HepG2 (cell line): ENCODE measurements around the gene RRAS2. TPM values are rescaled to one million over a fixed set of nuclear protein-coding genes. Genes with fewer than 3 reads are reported as not detected.

Experiments used
- ATAC-seq: fragments of 200-7000 bp; cut with Tn5 transposase; 3 replicates; pipeline ENCODE4 v1.9.1; 2020; ENCODE audit warnings: mild to moderate bottlenecking, moderate library complexity
- BruUV-seq: library from RNA; stranded (reverse); fragments of 400-500 nt; replicated peaks from 2 replicates; lab custom pipeline; 2021; lab: Mats Ljungman, UMichigan
- CTCF ChIA-PET: fragments of 300-600 bp; formaldehyde crosslinking; extraction: SDS; loops from one replicate; lab custom pipeline; 2021; ENCODE audit warnings: low total read pairs, inconsistent platforms, low intra/inter-chr PET ratio; lab: Yijun Ruan, JAX
- POLR2A ChIA-PET: fragments of 350-600 bp; sonication (Branson Sonifier 250); formaldehyde crosslinking; loops from one replicate; lab custom pipeline; 2020; ENCODE audit warnings: antibody characterized with exemption, inconsistent platforms; lab: Yijun Ruan, JAX
- DNase-seq: peaks from one replicate; pipeline ENCODE4 v3.0.0-alpha.2; 2015; ENCODE audit warnings: low spot score
- FAIRE-seq: peaks from 3 replicates; lab custom pipeline; 2011; peaks lifted over from hg19 to GRCh38; lab: Jason Lieb, UNC
- H2AFZ ChIP-seq: one replicate; pipeline ENCODE4 v1.6.1; 2011; ENCODE audit warnings: low read length, inconsistent platforms
- H3K27ac ChIP-seq: fragments of 300-600 bp; 3 replicates; pipeline ENCODE4 v1.8.0; 2011; ENCODE audit warnings: mixed run types, mild to moderate bottlenecking, mixed read lengths, low read length, inconsistent platforms; ENCODE audit not compliant: insufficient read depth; ENCODE audit errors: extremely low read length
- H3K27me3 ChIP-seq, 2 experiments: fragments of 200-600 bp in 1 of 2; 2 replicates in 1 of 2; 3 replicates in 1 of 2; pipeline versions ENCODE4 v1.6.0 to v1.8.0; 2011; ENCODE audit warnings: low read length in 2 of 2, mild to moderate bottlenecking in 2 of 2, moderate library complexity in 2 of 2, inconsistent platforms in 1 of 2; ENCODE audit not compliant: insufficient read depth in 2 of 2, control insufficient read depth in 1 of 2
- H3K36me3 ChIP-seq, 2 experiments: fragments of 200-600 bp in 1 of 2; replicated peaks in 1 of 2; 2 replicates in 1 of 2; 3 replicates in 1 of 2; pipeline versions ENCODE4 v1.5.1 to v1.8.0; 2011; ENCODE audit warnings: low read length in 2 of 2, inconsistent platforms in 1 of 2; ENCODE audit not compliant: insufficient read depth in 2 of 2, control insufficient read depth in 1 of 2
- H3K4me1 ChIP-seq: 2 replicates; pipeline ENCODE4 v1.5.1; 2012; ENCODE audit warnings: low read length, inconsistent platforms; ENCODE audit not compliant: insufficient read depth
- H3K4me2 ChIP-seq: 2 replicates; pipeline ENCODE4 v1.6.0; 2011; ENCODE audit warnings: low read depth, low read length, inconsistent platforms
- H3K4me3 ChIP-seq, 3 experiments: fragments of 200-600 bp in 1 of 3; sonication (generic), shearing (Covaris generic) in 1 of 3; replicated peaks in 1 of 3; 2 replicates each; pipeline ENCODE4 v1.5.1; 2011 to 2016; ENCODE audit warnings: low read length in 3 of 3, inconsistent platforms in 2 of 3, low read depth in 2 of 3, mild to moderate bottlenecking in 2 of 3, control low read depth in 1 of 3, mixed read lengths in 1 of 3; ENCODE audit not compliant: insufficient read depth in 1 of 3
- H3K79me2 ChIP-seq: one replicate; pipeline ENCODE4 v1.6.1; 2011; ENCODE audit warnings: low read length, inconsistent platforms; ENCODE audit not compliant: insufficient read depth
- H3K9ac ChIP-seq: 2 replicates; pipeline ENCODE4 v1.6.0; 2011; ENCODE audit warnings: mild to moderate bottlenecking, low read depth, low read length, inconsistent platforms; ENCODE audit not compliant: insufficient read depth
- H3K9me3 ChIP-seq: 2 replicates; pipeline ENCODE4 v1.5.1; 2012; ENCODE audit warnings: mild to moderate bottlenecking, low read length
- H4K20me1 ChIP-seq: 2 replicates; pipeline ENCODE4 v1.6.0; 2011; ENCODE audit warnings: inconsistent platforms, mild to moderate bottlenecking, low read length, moderate library complexity; ENCODE audit not compliant: insufficient read depth
- AHR ChIP-seq: IDR thresholded peaks from 2 replicates; pipeline ENCODE4 v1.6.1; 2018; ENCODE audit warnings: missing genetic modification reagents, missing compliant biosample characterization
- MEF2D ChIP-seq: sonication (generic); formaldehyde crosslinking; IDR thresholded peaks from 2 replicates; pipeline ENCODE4 v1.5.1; 2020; ENCODE audit warnings: mild to moderate bottlenecking, missing genetic modification reagents
- NR2F1 ChIP-seq, 2 experiments: fragments of 450-650 bp in 1 of 2; formaldehyde crosslinking in 1 of 2; IDR thresholded peaks; 2 replicates each; pipeline versions ENCODE4 v1.5.0 to v1.6.1; 2016 to 2020; ENCODE audit warnings: mild to moderate bottlenecking in 1 of 2, missing compliant biosample characterization in 1 of 2, missing genetic modification reagents in 1 of 2, moderate library complexity in 1 of 2
- SP5 ChIP-seq: IDR thresholded peaks from 2 replicates; pipeline ENCODE4 v1.6.1; 2016; ENCODE audit warnings: low read depth, borderline replicate concordance
- TBP ChIP-seq: sonication (generic); formaldehyde crosslinking; IDR thresholded peaks from 2 replicates; pipeline ENCODE4 v1.5.0; 2020; ENCODE audit warnings: missing genetic modification reagents
- ZNF660 ChIP-seq: sonication (generic); formaldehyde crosslinking; IDR thresholded peaks from 2 replicates; pipeline ENCODE4 v1.5.1; 2020; ENCODE audit warnings: mild to moderate bottlenecking, low read depth, missing genetic modification reagents, borderline replicate concordance
- whole genome bisulfite sequencing: methylation state at CpG from one replicate; pipeline ENCODE4 v1.1.6; 2017; ENCODE audit warnings: low lambda C conversion rate; 5-methylcytosine and 5-hydroxymethylcytosine counted together
- in situ Hi-C: cut with HindIII; loops from 2 replicates; pipeline ENCODE4 v1.10.0; 2017; ENCODE audit warnings: low pct_unique_long_range_greater_than_20kb; ENCODE audit not compliant: extremely low pct_ligation_motif_present
- intact Hi-C: fragments of 100-400 bp; cut with micrococcal nuclease; formaldehyde crosslinking; loops from one replicate; pipeline ENCODE4 v1.10.0; 2022; ENCODE audit not compliant: unreplicated experiment
- polyA plus RNA-seq, 8 experiments: library from polyadenylated mRNA; depleted of rRNA in 3 of 8; stranded (reverse) in 7 of 8; unstranded in 1 of 8; fragments of >200 nt; fragmentation: Illumina TruSeq in 4 of 8; extraction: Trizol in 4 of 8; gene quantifications; 2 replicates each; pipeline versions ENCODE4 v1.2.1 to v1.2.3, GENCODE V29; 2011 to 2016; ENCODE audit warnings: low read depth in 4 of 8, missing spikeins in 1 of 8, mixed read lengths in 1 of 8; ENCODE audit not compliant: insufficient read depth in 1 of 8
- total RNA-seq, 5 experiments: library from RNA; depleted of rRNA; stranded (reverse); fragments of >200 nt; fragmentation: Illumina TruSeq; extraction: Trizol; gene quantifications; 2 replicates each; pipeline ENCODE4 v1.2.3, GENCODE V29; 2016; ENCODE audit warnings: low read depth in 1 of 5
- TF ChIP-seq, protein P1 (sequence below): sonication (generic); formaldehyde crosslinking; IDR thresholded peaks from 2 replicates; pipeline ENCODE4 v1.4.0; 2020; ENCODE audit warnings: missing genetic modification reagents
- TF ChIP-seq, protein P2 (sequence below), 2 experiments: sonication (generic) in 1 of 2; formaldehyde crosslinking in 1 of 2; IDR thresholded peaks; 2 replicates each; pipeline versions ENCODE4 v1.6.1 to v1.9.0; 2014 to 2022; ENCODE audit warnings: antibody characterized with exemption in 1 of 2, borderline replicate concordance in 1 of 2, inconsistent platforms in 1 of 2, low read depth in 1 of 2, missing genetic modification reagents in 1 of 2

Gene RRAS2
- total and polyA plus RNA-seq, 2 of the 13 experiments (the other 11 are each of a cell fraction or from before 2014, with no cell fraction given): 19.0 to 44.1 TPM

DNA sequence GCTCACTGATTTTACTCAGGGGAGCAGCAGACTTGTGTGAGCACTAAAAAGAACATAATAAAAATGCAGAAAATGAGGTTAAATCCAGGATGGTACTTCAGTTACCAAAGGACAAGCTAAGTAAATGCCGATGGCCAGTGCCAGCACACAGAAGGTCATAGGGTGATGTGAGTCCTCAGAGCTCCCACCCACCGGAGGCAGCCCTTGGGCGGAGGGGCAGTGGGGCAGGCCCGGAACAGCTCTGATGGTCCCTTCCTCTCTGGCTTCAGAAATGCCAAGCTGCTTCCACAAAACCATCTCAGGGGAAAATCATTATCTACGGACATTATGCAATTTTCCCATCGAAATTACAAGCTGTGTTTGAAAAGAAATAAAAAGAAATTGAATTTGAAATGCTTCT lies 124.5 kb downstream of the RRAS2 start:
- Histone ChIP-seq H3K27me3 (peaks cover 2 to 35% of the 10 kb centered on the region in 2 experiments; a peak in 3 of 5 replicates), H3K4me1 (no peaks in the 10 kb centered on the region)
- TF ChIP-seq TBP (CRISPR knock-in tag): no peak
- TF ChIP-seq MEF2D (CRISPR knock-in tag): no peak
- no peak for TF ChIP-seq NR2F1 (CRISPR knock-in tag; IDR thresholded peaks at IDR 0.05)
- TF ChIP-seq AHR (CRISPR knock-in tag): no peak
- no peak for TF ChIP-seq SP5 (CRISPR knock-in tag)
- TF ChIP-seq, protein P1, sequence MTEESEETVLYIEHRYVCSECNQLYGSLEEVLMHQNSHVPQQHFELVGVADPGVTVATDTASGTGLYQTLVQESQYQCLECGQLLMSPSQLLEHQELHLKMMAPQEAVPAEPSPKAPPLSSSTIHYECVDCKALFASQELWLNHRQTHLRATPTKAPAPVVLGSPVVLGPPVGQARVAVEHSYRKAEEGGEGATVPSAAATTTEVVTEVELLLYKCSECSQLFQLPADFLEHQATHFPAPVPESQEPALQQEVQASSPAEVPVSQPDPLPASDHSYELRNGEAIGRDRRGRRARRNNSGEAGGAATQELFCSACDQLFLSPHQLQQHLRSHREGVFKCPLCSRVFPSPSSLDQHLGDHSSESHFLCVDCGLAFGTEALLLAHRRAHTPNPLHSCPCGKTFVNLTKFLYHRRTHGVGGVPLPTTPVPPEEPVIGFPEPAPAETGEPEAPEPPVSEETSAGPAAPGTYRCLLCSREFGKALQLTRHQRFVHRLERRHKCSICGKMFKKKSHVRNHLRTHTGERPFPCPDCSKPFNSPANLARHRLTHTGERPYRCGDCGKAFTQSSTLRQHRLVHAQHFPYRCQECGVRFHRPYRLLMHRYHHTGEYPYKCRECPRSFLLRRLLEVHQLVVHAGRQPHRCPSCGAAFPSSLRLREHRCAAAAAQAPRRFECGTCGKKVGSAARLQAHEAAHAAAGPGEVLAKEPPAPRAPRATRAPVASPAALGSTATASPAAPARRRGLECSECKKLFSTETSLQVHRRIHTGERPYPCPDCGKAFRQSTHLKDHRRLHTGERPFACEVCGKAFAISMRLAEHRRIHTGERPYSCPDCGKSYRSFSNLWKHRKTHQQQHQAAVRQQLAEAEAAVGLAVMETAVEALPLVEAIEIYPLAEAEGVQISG (CRISPR knock-in tag): no peak
- TF ChIP-seq, protein P2, sequence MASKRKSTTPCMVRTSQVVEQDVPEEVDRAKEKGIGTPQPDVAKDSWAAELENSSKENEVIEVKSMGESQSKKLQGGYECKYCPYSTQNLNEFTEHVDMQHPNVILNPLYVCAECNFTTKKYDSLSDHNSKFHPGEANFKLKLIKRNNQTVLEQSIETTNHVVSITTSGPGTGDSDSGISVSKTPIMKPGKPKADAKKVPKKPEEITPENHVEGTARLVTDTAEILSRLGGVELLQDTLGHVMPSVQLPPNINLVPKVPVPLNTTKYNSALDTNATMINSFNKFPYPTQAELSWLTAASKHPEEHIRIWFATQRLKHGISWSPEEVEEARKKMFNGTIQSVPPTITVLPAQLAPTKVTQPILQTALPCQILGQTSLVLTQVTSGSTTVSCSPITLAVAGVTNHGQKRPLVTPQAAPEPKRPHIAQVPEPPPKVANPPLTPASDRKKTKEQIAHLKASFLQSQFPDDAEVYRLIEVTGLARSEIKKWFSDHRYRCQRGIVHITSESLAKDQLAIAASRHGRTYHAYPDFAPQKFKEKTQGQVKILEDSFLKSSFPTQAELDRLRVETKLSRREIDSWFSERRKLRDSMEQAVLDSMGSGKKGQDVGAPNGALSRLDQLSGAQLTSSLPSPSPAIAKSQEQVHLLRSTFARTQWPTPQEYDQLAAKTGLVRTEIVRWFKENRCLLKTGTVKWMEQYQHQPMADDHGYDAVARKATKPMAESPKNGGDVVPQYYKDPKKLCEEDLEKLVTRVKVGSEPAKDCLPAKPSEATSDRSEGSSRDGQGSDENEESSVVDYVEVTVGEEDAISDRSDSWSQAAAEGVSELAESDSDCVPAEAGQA (IDR thresholded peaks at IDR 0.05; ENCODE audit: low read depth): no peak
- TF ChIP-seq, protein P2 (CRISPR knock-in tag; IDR thresholded peaks at IDR 0.05; ENCODE audit: borderline replicate concordance): no peak
- TF ChIP-seq ZNF660 (CRISPR knock-in tag): no peak
- TF ChIP-seq, all 625 proteins: peak for 0
- in situ Hi-C loops: no loop called here
- Histone ChIP-seq H3K9me3 (no peaks in the 10 kb centered on the region), H3K79me2 (no peaks in the 10 kb centered on the region), H3K4me2 (no peak overlapping the region), H3K9ac (no peak overlapping the region), H2AFZ (no peak overlapping the region), H3K27ac (no peak overlapping the region), H3K4me3 (no peak overlapping the region), H4K20me1 (no peaks in the 10 kb centered on the region), H3K36me3 (no peaks in the 10 kb centered on the region)
- 3% methylated on average over 5 of the region's 6 CpGs for WGBS
- no peak for FAIRE-seq
- no peak for ATAC-seq
- ChIA-PET CTCF (no interaction called here), POLR2A (no interaction called here)
- DNase-seq: no peak
- intact Hi-C loops: no loop called here
- BruUV-seq: no TSS peak
